ENCODE data around the gene TC2N. TPM values are rescaled to one million over a fixed set of nuclear protein-coding genes. Genes with fewer than 3 reads are reported as not detected.
"Not testable (repeated sequence)": the region's sequence is repeated elsewhere in the genome, so short reads cannot be mapped to it uniquely, and the experiment has no call there.

TC2N gene
- polyA plus RNA-seq, 4 donors, result 12.0 to 19.8 (median 13.6) TPM

DNA sequence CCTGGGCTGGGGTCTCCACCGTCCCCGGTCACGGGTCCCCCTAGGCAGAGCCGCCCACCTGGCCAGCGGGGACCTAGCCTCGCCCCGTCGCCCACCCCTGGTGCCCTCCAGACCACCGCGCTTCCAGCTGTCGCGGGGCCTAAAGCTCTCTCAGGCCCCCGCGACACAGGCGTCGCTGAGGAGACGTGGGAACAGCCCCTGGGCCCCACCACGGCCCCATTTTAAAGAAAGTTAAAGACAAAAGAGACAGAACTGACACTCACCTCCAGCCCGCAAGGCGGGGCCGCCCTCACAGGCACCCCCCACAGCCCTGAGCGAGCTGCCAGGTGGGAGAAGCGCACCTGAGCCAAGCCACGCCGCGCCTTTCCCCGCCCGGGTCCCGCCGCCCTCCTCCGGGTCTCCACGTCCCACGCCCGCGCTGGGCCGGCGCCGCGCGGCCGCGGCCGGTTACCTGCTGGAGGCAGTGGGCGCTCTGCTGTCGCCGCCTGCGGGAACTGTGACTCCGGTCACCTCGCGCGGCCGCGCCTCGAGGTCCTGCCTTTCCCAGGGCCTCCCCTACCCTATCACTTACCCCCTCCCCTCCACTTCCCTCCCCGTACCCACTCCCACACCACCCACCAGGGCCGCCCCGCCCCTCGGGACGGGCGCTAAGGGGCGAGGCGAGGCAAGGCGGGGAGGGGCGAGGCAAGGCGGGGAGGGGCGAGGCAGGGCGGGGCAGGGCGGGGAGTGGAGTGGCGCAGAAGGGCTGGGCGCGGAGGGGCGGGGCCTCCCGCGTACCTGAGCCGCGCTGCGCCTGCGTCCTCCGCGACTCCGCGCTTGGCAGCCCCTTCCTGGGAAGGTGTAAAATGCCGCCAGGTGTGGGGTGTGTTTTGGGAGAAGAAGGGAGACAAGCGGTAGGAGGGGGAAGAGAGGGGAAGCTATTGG is 31.2 kb downstream of the TC2N start:
- peak; percentile 29 to 58 (median 50) for DNase-seq (ENCODE audit: low read depth in 4 of 4, low spot score in 3 of 4)

- no peak for DNase-seq (ENCODE audit: low read depth in 4 of 4, low spot score in 3 of 4)
Observed at GRCh38 chr14:91835197-91835919, 32.0 kb downstream of the TC2N start.

DNA sequence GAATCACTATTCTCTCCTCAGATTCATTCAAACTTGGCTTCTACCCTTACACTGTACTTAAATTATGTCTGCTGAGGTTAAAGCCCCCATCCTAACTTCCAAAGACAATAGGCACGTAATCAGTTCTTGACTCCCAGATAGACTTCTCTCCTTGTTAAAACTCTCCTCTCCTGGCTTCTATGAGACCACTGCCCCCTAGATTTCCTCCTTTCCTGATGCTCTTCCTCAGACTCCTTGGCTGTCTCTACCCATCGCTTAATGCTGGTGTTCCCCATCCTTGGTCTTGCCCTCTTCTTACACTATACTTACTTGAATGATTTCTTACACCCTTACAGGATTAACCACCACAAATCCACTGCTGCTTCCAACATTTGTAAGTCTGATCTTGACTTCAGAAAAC is 32.8 kb downstream of the TC2N start:
- no peak for DNase-seq (ENCODE audit: low read depth in 4 of 4, low spot score in 3 of 4)

- DNase-seq (ENCODE audit: low read depth in 4 of 4, low spot score in 3 of 4), result no peak
Observed at GRCh38 chr14:91831337-91831736, 36.0 kb downstream of the TC2N start.

- no peak for DNase-seq (ENCODE audit: low read depth in 4 of 4, low spot score in 3 of 4)
Observed at GRCh38 chr14:91830777-91831176, 36.6 kb downstream of the TC2N start.

- DNase-seq (ENCODE audit: low read depth in 4 of 4, low spot score in 3 of 4), result no peak
Observed at GRCh38 chr14:91829511-91829910, 37.8 kb downstream of the TC2N start.

DNA sequence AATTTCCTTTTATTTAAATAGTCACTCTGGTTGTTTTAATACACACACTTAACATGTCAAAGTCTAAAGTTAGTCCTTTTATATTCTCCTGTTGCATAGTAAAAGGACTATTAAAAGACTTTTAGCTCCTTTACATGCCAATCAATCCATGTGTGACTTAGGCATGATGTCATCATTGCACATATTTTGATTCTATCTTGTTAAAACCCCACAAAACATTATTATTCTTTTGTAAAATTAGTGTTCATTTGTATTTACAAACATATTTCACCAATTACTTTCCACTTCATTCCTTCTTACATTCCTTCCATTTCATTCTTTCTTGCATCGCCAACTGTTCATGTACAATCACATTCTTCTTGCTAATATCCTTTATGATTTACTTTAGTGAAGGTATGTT is 39.6 kb downstream of the TC2N start:
- DNase-seq (ENCODE audit: low read depth in 4 of 4, low spot score in 3 of 4), result no peak

GRCh38 chr14:91817566-91818325 is 49.6 kb downstream of the TC2N start:
- no peak for DNase-seq (ENCODE audit: low read depth in 4 of 4, low spot score in 3 of 4)

DNA sequence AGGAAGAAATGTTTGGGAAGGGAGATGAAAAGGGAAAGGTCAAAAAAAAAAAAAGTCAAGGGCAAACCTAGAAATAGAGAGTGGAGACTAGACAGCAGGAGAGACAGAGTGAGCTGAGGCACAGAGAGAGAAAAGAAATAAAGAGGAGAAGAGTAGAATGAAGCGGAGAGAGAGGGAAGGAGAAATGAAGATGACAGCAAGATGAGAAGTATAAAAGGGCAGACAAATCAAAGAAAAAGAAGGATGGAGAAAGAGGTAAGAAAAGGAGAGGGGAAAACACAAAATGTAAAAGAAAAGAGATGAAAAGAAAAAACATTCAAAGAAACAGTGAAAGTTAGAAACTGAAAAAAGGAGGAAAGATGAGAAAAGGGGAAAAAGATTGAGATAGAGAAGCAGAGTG is 53.0 kb downstream of the TC2N start:
- no peak for DNase-seq (ENCODE audit: low read depth in 4 of 4, low spot score in 3 of 4)

DNA sequence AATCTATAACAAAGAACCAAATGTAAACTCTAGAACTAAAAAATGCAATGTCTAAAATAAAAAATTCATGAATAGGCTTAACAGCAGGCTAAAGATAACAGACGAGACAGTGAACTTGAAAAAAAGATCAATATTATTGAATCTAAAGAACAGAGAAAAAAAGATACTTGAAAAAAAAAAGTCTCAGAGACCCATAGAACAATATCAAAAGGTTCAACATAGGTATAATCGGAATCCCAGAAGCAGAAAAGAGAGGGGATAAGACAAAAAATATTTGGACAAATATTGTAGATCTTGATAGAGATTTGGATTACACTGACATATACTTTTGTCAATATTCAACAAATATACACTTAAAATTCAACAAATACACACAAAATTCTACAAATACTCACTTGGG is 56.6 kb downstream of the TC2N start:
- no peak for DNase-seq (ENCODE audit: low read depth in 4 of 4, low spot score in 3 of 4)

- DNase-seq (ENCODE audit: low read depth in 4 of 4, low spot score in 3 of 4), result no peak
Observed at GRCh38 chr14:91806716-91807115, 60.6 kb downstream of the TC2N start.

GRCh38 chr14:91806094-91806493 is 61.2 kb downstream of the TC2N start:
- DNase-seq (ENCODE audit: low read depth in 4 of 4, low spot score in 3 of 4), result not testable (repeated sequence)

- DNase-seq (ENCODE audit: low read depth in 4 of 4, low spot score in 3 of 4), result no peak
Observed at GRCh38 chr14:91805659-91806058, 61.7 kb downstream of the TC2N start.

- no peak for DNase-seq (ENCODE audit: low read depth in 4 of 4, low spot score in 3 of 4)
Observed at GRCh38 chr14:91801358-91801757, 66.0 kb downstream of the TC2N start.

- no peak for DNase-seq (ENCODE audit: low read depth in 4 of 4, low spot score in 3 of 4)
Observed at GRCh38 chr14:91796617-91797347, 70.6 kb downstream of the TC2N start.

GRCh38 chr14:91793704-91794103 is 73.6 kb downstream of the TC2N start:
- DNase-seq (ENCODE audit: low read depth in 4 of 4, low spot score in 3 of 4), result no peak

- DNase-seq (ENCODE audit: low read depth in 4 of 4, low spot score in 3 of 4), result no peak
Observed at GRCh38 chr14:91786188-91786587, 81.1 kb downstream of the TC2N start.

DNA sequence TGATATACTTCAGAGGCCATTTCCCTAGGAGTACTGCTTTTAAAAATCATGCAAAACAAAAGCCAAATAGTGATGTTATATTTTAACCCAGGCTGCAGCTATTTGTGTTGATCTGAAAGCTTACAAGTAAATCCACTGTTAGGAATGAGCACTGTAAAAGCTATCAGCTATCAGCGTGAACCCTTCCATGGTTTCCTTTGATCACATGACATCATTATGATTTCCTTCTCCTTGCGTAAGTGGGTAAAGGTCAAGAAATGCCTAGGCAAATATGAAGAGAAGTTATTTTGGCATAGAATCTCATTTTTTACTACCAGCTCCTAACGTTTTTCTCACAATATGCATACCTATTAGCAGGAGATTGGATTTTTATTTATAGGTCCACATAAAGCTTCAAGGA is 86.9 kb downstream of the TC2N start:
- no peak for DNase-seq (ENCODE audit: low read depth in 4 of 4, low spot score in 3 of 4)

GRCh38 chr14:91778217-91778616 is 89.1 kb downstream of the TC2N start:
- no peak for DNase-seq (ENCODE audit: low read depth in 4 of 4, low spot score in 3 of 4)
